Gastroesophageal sphincter (tissue), 3 donors: ENCODE measurements around the gene SEMA6B.

Source experiments
- CTCF ChIP-seq, 4 experiments: fragments of 200-600 bp in 2 of 4; fragments of 450-650 bp in 2 of 4; sonication (generic) in 1 of 4; IDR thresholded peaks; one replicate each; pipeline ENCODE4 v1.5.1; 2017 to 2019; ENCODE audit warnings: antibody characterized with exemption in 4 of 4, mild to moderate bottlenecking in 2 of 4, moderate library complexity in 2 of 4
- EP300 ChIP-seq: sonication (generic); formaldehyde crosslinking; IDR thresholded peaks from one replicate; pipeline ENCODE4 v1.6.1; 2017; ENCODE audit warnings: antibody characterized with exemption, mild to moderate bottlenecking
- POLR2A ChIP-seq, 2 donors: fragments of 450-650 bp; IDR thresholded peaks; one replicate each; pipeline ENCODE4 v1.6.1; 2017; ENCODE audit warnings: antibody characterized with exemption in 2 of 2, mild to moderate bottlenecking in 2 of 2, moderate library complexity in 1 of 2

- TF ChIP-seq CTCF (IDR thresholded peaks at IDR 0.05) = no peak
- TF ChIP-seq POLR2A (IDR thresholded peaks at IDR 0.05) = no peak
- TF ChIP-seq EP300 = no peak
These were observed 47.4 kb downstream of the SEMA6B start for GRCh38 chr19:4512070-4512469.
